NCI-H748 (cell line): ENCODE measurements around the gene SLC18A3.

Source experiments
- DNase-seq: peaks from one replicate; lab custom pipeline; 2025; ENCODE audit not compliant: unreplicated experiment; lab: John Stamatoyannopoulos, UW

The SLC18A3 gene

GRCh38 chr10:49610114-49610457, at the start of gene SLC18A3:
Gene SLC18A3 (plus strand): TSS chr10:49610310. CDS start chr10:49610741, 431 bp downstream.
- peak; percentile 61 for DNase-seq

- no peak for DNase-seq
Observed at GRCh38 chr10:49560526-49560925, 49.6 kb upstream of the SLC18A3 start.

- no peak for DNase-seq
Observed at GRCh38 chr10:49562893-49563292, 47.2 kb upstream of the SLC18A3 start.

- DNase-seq, result no peak
Observed at GRCh38 chr10:49564461-49565009, 45.6 kb upstream of the SLC18A3 start.

GRCh38 chr10:49567810-49568209, 42.3 kb upstream of the SLC18A3 start:
- DNase-seq, result no peak

GRCh38 chr10:49568235-49568634, 41.9 kb upstream of the SLC18A3 start:
- DNase-seq, result no peak

- no peak for DNase-seq
Observed at GRCh38 chr10:49569031-49569631, 41.0 kb upstream of the SLC18A3 start.

- DNase-seq, result no peak
Observed at GRCh38 chr10:49571388-49571787, 38.7 kb upstream of the SLC18A3 start.

GRCh38 chr10:49572594-49573114, 37.5 kb upstream of the SLC18A3 start:
- no peak for DNase-seq

GRCh38 chr10:49575489-49576072, 34.5 kb upstream of the SLC18A3 start:
- no peak for DNase-seq

- no peak for DNase-seq
Observed at GRCh38 chr10:49577182-49577925, 32.8 kb upstream of the SLC18A3 start.

- no peak for DNase-seq
Observed at GRCh38 chr10:49578392-49578791, 31.7 kb upstream of the SLC18A3 start.

GRCh38 chr10:49579621-49580020, 30.5 kb upstream of the SLC18A3 start:
- DNase-seq, result no peak

- no peak for DNase-seq
Observed at GRCh38 chr10:49585387-49585786, 24.7 kb upstream of the SLC18A3 start.

GRCh38 chr10:49587981-49588380, 22.1 kb upstream of the SLC18A3 start:
- no peak for DNase-seq

GRCh38 chr10:49592726-49593563, 17.2 kb upstream of the SLC18A3 start:
- peak; percentile 51 for DNase-seq

- no peak for DNase-seq
Observed at GRCh38 chr10:49593564-49593875, 16.6 kb upstream of the SLC18A3 start.

GRCh38 chr10:49593998-49594397, 16.1 kb upstream of the SLC18A3 start:
- no peak for DNase-seq

- peak; percentile 52 for DNase-seq
Observed at GRCh38 chr10:49594594-49594993, 15.5 kb upstream of the SLC18A3 start.

GRCh38 chr10:49595003-49595712, 15.0 kb upstream of the SLC18A3 start:
- no peak for DNase-seq
